ENCODE results near the gene BRSK2. TPM values are rescaled to one million over a fixed set of nuclear protein-coding genes. Genes with fewer than 3 reads are reported as not detected.

BRSK2 gene
- total RNA-seq, 2 experiments from 2014 or later, result 0.22 to 0.55 TPM

GRCh38 chr11:1360181-1360834, 29.4 kb upstream of the BRSK2 start:
- peaks cover 0 to 5% of the 10 kb centered on the region in 2 experiments for H3K9me3 ChIP-seq (ENCODE audit: control insufficient read depth in 1 of 2, insufficient read depth in 1 of 2, low read length in 2 of 2)
- no peak for TF ChIP-seq CTCF (IDR thresholded peaks at IDR 0.05)
- ChIA-PET POLR2A (no interaction called here), CTCF (no interaction called here)
- H3K4me3 ChIP-seq (ENCODE audit: low read length), result no peak overlapping the region
- DNase-seq, result no peak
- no peak for ATAC-seq (ENCODE audit: poor library complexity)
- H3K36me3 ChIP-seq (ENCODE audit: insufficient read depth, low read length), result no peaks in the 10 kb centered on the region
- Mint-ChIP-seq H3K27ac (no peak overlapping the region), H3K4me1 (ENCODE audit: low read depth) (no peaks in the 10 kb centered on the region), H3K36me3 (ENCODE audit: low read depth) (no peaks in the 10 kb centered on the region), H3K27me3 (peaks cover 11% of the 10 kb centered on the region), H3K4me3 (no peak overlapping the region), H3K9me3 (no peaks in the 10 kb centered on the region)
- no peaks in the 10 kb centered on the region for H3K4me1 ChIP-seq (ENCODE audit: insufficient read depth, low read length)
- no peak overlapping the region for H3K27ac ChIP-seq (ENCODE audit: low read depth in 1 of 2, low read length in 2 of 2)
- intact Hi-C loops (cut with DNase I, micrococcal nuclease), result no loop called here
- peaks cover 0 to 3% of the 10 kb centered on the region in 2 experiments for H3K27me3 ChIP-seq (ENCODE audit: control insufficient read depth in 1 of 2, insufficient read depth in 2 of 2, low read length in 2 of 2)

GRCh38 chr11:1360835-1361357, 28.8 kb upstream of the BRSK2 start:
- no peaks in the 10 kb centered on the region for H3K4me1 ChIP-seq (ENCODE audit: insufficient read depth, low read length)
- H3K9me3 Mint-ChIP-seq, result no peaks in the 10 kb centered on the region
- ATAC-seq (ENCODE audit: poor library complexity) (no peak), DNase-seq (no peak)
- no peaks in the 10 kb centered on the region for H3K36me3 Mint-ChIP-seq (ENCODE audit: low read depth)
- H3K27me3 ChIP-seq (ENCODE audit: control insufficient read depth in 1 of 2, insufficient read depth in 2 of 2, low read length in 2 of 2), result peaks cover 0 to 3% of the 10 kb centered on the region in 2 experiments
- POLR2A ChIA-PET, result no interaction called here
- CTCF ChIA-PET, result no interaction called here
- H3K36me3 ChIP-seq (ENCODE audit: insufficient read depth, low read length), result no peaks in the 10 kb centered on the region
- H3K4me3 Mint-ChIP-seq, result no peak overlapping the region
- no peak overlapping the region for H3K4me3 ChIP-seq (ENCODE audit: low read length)
- H3K27ac ChIP-seq (ENCODE audit: low read depth in 1 of 2, low read length in 2 of 2), result no peak overlapping the region
- H3K4me1 Mint-ChIP-seq (ENCODE audit: low read depth), result no peaks in the 10 kb centered on the region
- no peak for TF ChIP-seq CTCF (IDR thresholded peaks at IDR 0.05)
- H3K27ac Mint-ChIP-seq, result no peak overlapping the region
- H3K9me3 ChIP-seq (ENCODE audit: control insufficient read depth in 1 of 2, insufficient read depth in 1 of 2, low read length in 2 of 2), result peaks cover 0 to 5% of the 10 kb centered on the region in 2 experiments
- H3K27me3 Mint-ChIP-seq, result peaks cover 10% of the 10 kb centered on the region
- intact Hi-C loops (cut with DNase I, micrococcal nuclease), result no loop called here

GRCh38 chr11:1361882-1362281, 27.9 kb upstream of the BRSK2 start:
- ATAC-seq (ENCODE audit: poor library complexity), result no peak
- H3K27ac Mint-ChIP-seq, result no peak overlapping the region
- CTCF ChIA-PET, result no interaction called here
- peaks cover 2% of the 10 kb centered on the region for H3K27me3 Mint-ChIP-seq
- DNase-seq, result no peak
- H3K27ac ChIP-seq (ENCODE audit: low read depth in 1 of 2, low read length in 2 of 2), result no peak overlapping the region
- no peak for TF ChIP-seq CTCF (IDR thresholded peaks at IDR 0.05)
- H3K36me3 Mint-ChIP-seq (ENCODE audit: low read depth), result no peaks in the 10 kb centered on the region
- H3K4me1 ChIP-seq (ENCODE audit: insufficient read depth, low read length), result no peaks in the 10 kb centered on the region
- POLR2A ChIA-PET, result no interaction called here
- H3K9me3 Mint-ChIP-seq, result no peaks in the 10 kb centered on the region
- H3K4me3 ChIP-seq (ENCODE audit: low read length), result no peak overlapping the region
- intact Hi-C loops (cut with DNase I, micrococcal nuclease), result no loop called here
- no peak overlapping the region for H3K4me3 Mint-ChIP-seq
- H3K36me3 ChIP-seq (ENCODE audit: insufficient read depth, low read length), result no peaks in the 10 kb centered on the region
- H3K27me3 ChIP-seq (ENCODE audit: control insufficient read depth in 1 of 2, insufficient read depth in 2 of 2, low read length in 2 of 2), result peaks cover 0 to 3% of the 10 kb centered on the region in 2 experiments
- H3K4me1 Mint-ChIP-seq (ENCODE audit: low read depth), result no peaks in the 10 kb centered on the region
- peaks cover 0 to 7% of the 10 kb centered on the region in 2 experiments for H3K9me3 ChIP-seq (ENCODE audit: control insufficient read depth in 1 of 2, insufficient read depth in 1 of 2, low read length in 2 of 2)
